Immature natural killer cell (primary cell): ENCODE measurements around the gene VWDE. TPM values are rescaled to one million over a fixed set of nuclear protein-coding genes. Genes with fewer than 3 reads are reported as not detected.
"Not testable (repeated sequence)": the region's sequence is repeated elsewhere in the genome, so short reads cannot be mapped to it uniquely, and the experiment has no call there.

Source experiments
- DNase-seq, 3 donors: peaks; one replicate each; pipeline ENCODE4 v3.0.0; 2022; ENCODE audit warnings: mixed read lengths in 1 of 3
- H3K27ac Mint-ChIP-seq, 6 donors: one replicate each; pipeline ENCODE4 v1.8.0; 2020; ENCODE audit warnings: mixed read lengths in 6 of 6, mild to moderate bottlenecking in 5 of 6, inconsistent platforms in 4 of 6, moderate library complexity in 3 of 6
- H3K27me3 Mint-ChIP-seq, 3 donors: one replicate each; pipeline ENCODE4 v1.8.0; 2020 to 2021; ENCODE audit warnings: low read depth in 3 of 3, mild to moderate bottlenecking in 3 of 3, mixed read lengths in 3 of 3, moderate library complexity in 3 of 3, inconsistent platforms in 1 of 3
- H3K36me3 Mint-ChIP-seq, 3 donors: one replicate each; pipeline ENCODE4 v1.8.0; 2020; ENCODE audit warnings: mixed read lengths in 3 of 3, inconsistent platforms in 2 of 3, mild to moderate bottlenecking in 2 of 3
- H3K4me1 Mint-ChIP-seq, 2 donors: one replicate each; pipeline ENCODE4 v1.8.0; 2020; ENCODE audit warnings: inconsistent platforms in 2 of 2, mild to moderate bottlenecking in 2 of 2, mixed read lengths in 2 of 2, moderate library complexity in 1 of 2
- H3K4me3 Mint-ChIP-seq, 5 donors: one replicate each; pipeline ENCODE4 v1.8.0; 2020; ENCODE audit warnings: mild to moderate bottlenecking in 5 of 5, mixed read lengths in 5 of 5, inconsistent platforms in 3 of 5, moderate library complexity in 3 of 5
- H3K9me3 Mint-ChIP-seq, 6 donors: one replicate each; pipeline ENCODE4 v1.8.0; 2020; ENCODE audit warnings: mild to moderate bottlenecking in 6 of 6, mixed read lengths in 6 of 6, inconsistent platforms in 4 of 6, moderate library complexity in 3 of 6
- polyA plus RNA-seq, 3 donors: library from polyadenylated mRNA; unstranded; fragments of 300-500 nt; fragmentation: Illumina TruSeq; gene quantifications; one replicate each; pipeline ENCODE4 v1.2.3, GENCODE V29; 2021

VWDE gene
- polyA plus RNA-seq, 3 donors from 2014 or later, result 0.11 TPM; not detected in 2

GRCh38 chr7:12422554-12423320 is 19.1 kb upstream of the VWDE start:
- no peaks in the 10 kb centered on the region for H3K4me1 Mint-ChIP-seq
- H3K9me3 Mint-ChIP-seq, result peaks cover 0 to 5% (median 0%) of the 10 kb centered on the region in 6 donors
- H3K36me3 Mint-ChIP-seq, result no peaks in the 10 kb centered on the region
- no peak for DNase-seq
- peaks cover 0 to 6% (median 0%) of the 10 kb centered on the region in 3 donors for H3K27me3 Mint-ChIP-seq
- no peak overlapping the region for H3K4me3 Mint-ChIP-seq
- H3K27ac Mint-ChIP-seq, result no peak overlapping the region

- no peaks in the 10 kb centered on the region for H3K4me1 Mint-ChIP-seq
- H3K36me3 Mint-ChIP-seq, result no peaks in the 10 kb centered on the region
- no peak for DNase-seq
- no peak overlapping the region for H3K27ac Mint-ChIP-seq
- no peak overlapping the region for H3K4me3 Mint-ChIP-seq
- peaks cover 0 to 7% (median 0%) of the 10 kb centered on the region in 3 donors for H3K27me3 Mint-ChIP-seq
- peaks cover 0 to 5% (median 0%) of the 10 kb centered on the region in 6 donors for H3K9me3 Mint-ChIP-seq
These were observed 14.8 kb upstream of the VWDE start for GRCh38 chr7:12418452-12418851.

DNA sequence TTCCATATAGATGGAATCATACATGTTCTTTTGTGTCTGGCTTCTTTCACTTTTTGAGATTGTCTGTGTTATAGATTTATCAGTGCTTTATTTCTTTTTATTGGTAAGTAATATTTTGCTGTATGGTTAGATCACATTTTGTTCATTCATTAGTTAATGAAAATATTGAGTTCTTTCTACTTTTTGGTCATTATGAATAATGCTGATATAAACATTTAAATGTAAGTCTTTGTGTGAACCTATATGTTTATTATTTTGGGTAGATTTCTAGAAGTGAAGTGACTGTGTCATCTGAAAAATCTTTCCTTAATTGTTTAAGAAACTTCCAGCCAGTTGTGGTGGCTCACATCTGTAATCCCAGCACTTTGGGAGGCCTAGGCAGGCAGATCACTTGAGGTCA is 11.4 kb upstream of the VWDE start:
- Mint-ChIP-seq H3K4me3 (no peak overlapping the region), H3K9me3 (peaks cover 0 to 7% (median under 1%) of the 10 kb centered on the region in 6 donors), H3K36me3 (no peaks in the 10 kb centered on the region), H3K27me3 (peaks cover 0 to 4% (median 2%) of the 10 kb centered on the region in 3 donors), H3K27ac (no peak overlapping the region), H3K4me1 (no peaks in the 10 kb centered on the region)
- no peak for DNase-seq

DNA sequence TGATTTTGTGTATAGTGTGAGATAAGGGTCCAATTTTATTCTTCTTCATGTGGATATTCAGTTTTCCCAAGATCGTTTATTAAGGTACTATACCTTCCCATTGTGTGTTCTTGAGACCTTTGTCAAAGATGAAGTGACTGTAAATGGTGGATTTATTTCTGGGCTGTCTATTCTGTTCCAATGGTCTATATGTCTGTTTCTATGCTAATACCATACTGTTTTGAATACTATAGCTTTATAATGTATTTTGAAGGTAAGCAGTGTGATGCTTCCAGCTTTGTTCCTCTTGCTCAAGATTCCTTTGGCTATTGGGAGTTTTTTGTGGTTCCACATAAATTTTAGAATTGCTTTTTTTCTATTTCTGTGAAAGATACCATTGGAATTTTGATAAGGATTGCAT is 8.7 kb upstream of the VWDE start:
- H3K36me3 Mint-ChIP-seq, result no peaks in the 10 kb centered on the region
- peaks cover 0 to 4% (median 2%) of the 10 kb centered on the region in 3 donors for H3K27me3 Mint-ChIP-seq
- no peak overlapping the region for H3K4me3 Mint-ChIP-seq
- no peaks in the 10 kb centered on the region for H3K4me1 Mint-ChIP-seq
- DNase-seq, result no peak
- H3K9me3 Mint-ChIP-seq, result peaks cover 0 to 6% (median 1%) of the 10 kb centered on the region in 6 donors
- no peak overlapping the region for H3K27ac Mint-ChIP-seq

DNA sequence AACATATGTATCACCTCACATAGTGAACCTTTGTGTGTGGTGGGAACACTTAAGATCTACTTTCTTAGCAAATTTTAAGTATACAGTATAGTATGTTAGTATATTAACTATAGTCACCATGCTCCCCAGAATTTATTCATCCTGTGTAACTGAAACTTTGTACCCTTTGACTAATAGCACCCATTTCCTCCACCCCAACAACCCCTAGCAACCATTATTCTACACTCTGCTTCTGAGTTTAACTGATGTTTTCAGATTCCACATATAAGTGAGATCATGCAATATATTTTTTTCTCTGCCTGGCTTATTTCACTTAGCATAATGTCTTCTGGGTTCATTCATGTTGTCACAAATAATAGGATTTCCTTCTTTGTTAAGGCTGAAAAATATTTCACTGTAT is 6.9 kb upstream of the VWDE start:
- peaks cover 0 to 2% (median 0%) of the 10 kb centered on the region in 3 donors for H3K27me3 Mint-ChIP-seq
- no peaks in the 10 kb centered on the region for H3K4me1 Mint-ChIP-seq
- no peaks in the 10 kb centered on the region for H3K36me3 Mint-ChIP-seq
- H3K9me3 Mint-ChIP-seq, result peaks cover 0 to 6% (median under 1%) of the 10 kb centered on the region in 6 donors
- no peak for DNase-seq
- H3K27ac Mint-ChIP-seq, result no peak overlapping the region
- H3K4me3 Mint-ChIP-seq, result no peak overlapping the region

DNA sequence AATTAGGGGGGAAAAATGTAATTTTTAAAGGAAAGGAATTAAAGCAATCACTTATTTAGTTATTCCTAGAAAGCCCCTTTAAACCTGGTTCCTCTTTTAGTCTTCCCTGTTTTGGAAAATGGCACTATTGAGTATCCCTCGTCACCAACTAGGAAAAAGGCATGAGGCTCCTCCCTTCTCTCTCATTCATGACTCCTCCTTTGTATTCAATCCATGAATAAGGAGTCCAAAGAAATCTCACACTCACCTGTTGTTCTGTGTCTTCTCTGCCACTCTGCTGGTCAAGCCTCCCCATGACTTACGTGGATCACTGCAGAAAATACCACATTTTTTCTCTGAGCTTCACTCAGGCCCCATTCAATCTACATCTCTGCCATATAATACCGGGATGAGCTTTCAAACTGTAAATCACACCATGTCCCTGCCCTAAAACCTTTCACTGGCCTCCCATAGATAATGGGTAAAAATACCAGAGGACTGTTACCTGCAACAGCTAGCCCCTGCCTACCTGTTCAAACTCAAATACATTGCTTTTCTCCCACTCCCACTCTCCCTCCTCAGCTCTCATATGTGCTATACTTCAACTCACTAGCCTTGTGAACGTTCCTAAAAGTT is 5.5 kb upstream of the VWDE start:
- Mint-ChIP-seq H3K9me3 (peaks cover 0 to 6% (median under 1%) of the 10 kb centered on the region in 6 donors), H3K4me3 (no peak overlapping the region), H3K27me3 (peaks cover 2 to 3% (median 2%) of the 10 kb centered on the region in 3 donors), H3K36me3 (no peaks in the 10 kb centered on the region), H3K27ac (no peak overlapping the region), H3K4me1 (no peaks in the 10 kb centered on the region)
- no peak for DNase-seq

- H3K27ac Mint-ChIP-seq, H3K4me3 Mint-ChIP-seq, H3K9me3 Mint-ChIP-seq, H3K27me3 Mint-ChIP-seq, DNase-seq, H3K36me3 Mint-ChIP-seq: not testable (repeated sequence)
- peaks cover 4 to 12% of the 10 kb centered on the region in 2 donors for H3K4me1 Mint-ChIP-seq
These were observed 4.0 kb upstream of the VWDE start for GRCh38 chr7:12407652-12408051.

DNA sequence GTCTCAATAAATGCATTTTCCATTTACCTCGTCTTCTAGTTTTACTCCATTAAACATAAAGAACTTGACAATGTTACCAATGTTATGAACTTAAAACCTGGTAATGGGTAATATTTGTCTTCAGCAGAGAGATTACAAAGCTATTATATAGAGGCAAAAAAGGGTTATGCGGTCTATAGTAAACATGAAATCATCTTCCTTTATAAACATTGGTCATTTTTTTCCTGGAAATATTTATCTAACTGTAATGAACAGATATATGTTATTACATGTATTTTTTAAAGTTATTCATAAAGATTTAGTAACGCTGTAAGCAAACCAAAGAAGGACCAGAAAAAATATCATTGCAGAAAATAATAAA is 1.3 kb downstream of the VWDE start:
- Mint-ChIP-seq H3K27ac (no peak overlapping the region), H3K4me1 (peaks cover 4 to 12% of the 10 kb centered on the region in 2 donors), H3K4me3 (no peak overlapping the region), H3K9me3 (peaks cover 0 to 19% (median 10%) of the 10 kb centered on the region in 6 donors), H3K27me3 (peaks cover 5 to 13% (median 6%) of the 10 kb centered on the region in 3 donors), H3K36me3 (no peaks in the 10 kb centered on the region)
- no peak for DNase-seq

- Mint-ChIP-seq H3K27ac (no peak overlapping the region), H3K4me1 (peaks cover 4 to 12% of the 10 kb centered on the region in 2 donors), H3K27me3 (peaks cover 5 to 13% (median 6%) of the 10 kb centered on the region in 3 donors), H3K36me3 (no peaks in the 10 kb centered on the region), H3K9me3 (peaks cover 0 to 19% (median 10%) of the 10 kb centered on the region in 6 donors), H3K4me3 (no peak overlapping the region)
- DNase-seq, result no peak
These were observed 1.9 kb downstream of the VWDE start for GRCh38 chr7:12401538-12402364.

- no peak overlapping the region for H3K27ac Mint-ChIP-seq
- H3K4me3 Mint-ChIP-seq, result no peak overlapping the region
- no peak for DNase-seq
- peaks cover 0 to 4% of the 10 kb centered on the region in 2 donors for H3K4me1 Mint-ChIP-seq
- peaks cover 2 to 7% (median 6%) of the 10 kb centered on the region in 3 donors for H3K27me3 Mint-ChIP-seq
- H3K36me3 Mint-ChIP-seq, result no peaks in the 10 kb centered on the region
- H3K9me3 Mint-ChIP-seq, result peaks cover 0 to 19% (median 10%) of the 10 kb centered on the region in 6 donors
These were observed 5.5 kb downstream of the VWDE start for GRCh38 chr7:12398186-12398585.

DNA sequence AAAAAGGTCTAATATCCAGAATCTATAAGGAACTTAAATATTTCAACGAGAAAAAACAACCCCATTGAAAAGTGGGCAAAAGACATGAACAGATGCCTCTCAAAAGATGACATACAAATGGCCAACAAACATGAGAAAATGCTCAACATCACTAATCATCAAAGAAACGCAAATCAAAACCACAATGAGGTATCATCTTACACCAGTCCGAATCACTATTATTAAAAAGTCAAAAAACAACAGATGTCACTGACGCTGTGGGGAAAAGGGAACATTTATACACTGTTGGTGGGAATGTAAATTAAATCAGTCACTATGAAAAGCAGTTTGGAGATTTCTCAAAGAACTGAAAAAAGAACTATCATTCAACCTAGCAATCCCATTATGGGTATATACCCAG is 6.0 kb downstream of the VWDE start:
- H3K4me3 Mint-ChIP-seq, result no peak overlapping the region
- H3K27ac Mint-ChIP-seq, result no peak overlapping the region

DNA sequence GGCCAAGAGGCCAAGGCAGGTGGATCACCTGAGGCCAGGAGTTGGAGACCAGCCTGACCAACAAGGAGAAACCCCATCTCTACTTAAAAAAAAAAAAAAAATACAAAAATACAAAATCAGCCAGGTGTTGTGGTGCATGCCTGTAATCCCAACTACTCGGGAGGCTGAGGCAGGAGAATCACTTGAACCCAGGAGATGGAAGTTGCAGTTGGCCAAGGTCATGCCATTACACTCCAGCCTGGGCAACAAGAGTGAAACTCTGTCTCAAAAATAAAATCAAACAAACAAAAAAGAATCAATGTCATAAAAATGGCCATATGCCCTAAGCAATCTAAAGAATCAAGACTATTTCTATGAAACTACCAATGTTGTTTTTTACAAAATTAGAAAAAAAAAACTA is 7.0 kb downstream of the VWDE start:
- H3K27me3 Mint-ChIP-seq, H3K27ac Mint-ChIP-seq: not testable (repeated sequence)

More for the DNA sequence above, 6.0 kb downstream of the VWDE start:
- H3K27me3 Mint-ChIP-seq, result peaks cover 2 to 6% (median 3%) of the 10 kb centered on the region in 3 donors
- H3K9me3 Mint-ChIP-seq, result peaks cover 0 to 19% (median 10%) of the 10 kb centered on the region in 6 donors
- H3K36me3 Mint-ChIP-seq, result no peaks in the 10 kb centered on the region
- no peaks in the 10 kb centered on the region for H3K4me1 Mint-ChIP-seq
- DNase-seq, result no peak

DNA sequence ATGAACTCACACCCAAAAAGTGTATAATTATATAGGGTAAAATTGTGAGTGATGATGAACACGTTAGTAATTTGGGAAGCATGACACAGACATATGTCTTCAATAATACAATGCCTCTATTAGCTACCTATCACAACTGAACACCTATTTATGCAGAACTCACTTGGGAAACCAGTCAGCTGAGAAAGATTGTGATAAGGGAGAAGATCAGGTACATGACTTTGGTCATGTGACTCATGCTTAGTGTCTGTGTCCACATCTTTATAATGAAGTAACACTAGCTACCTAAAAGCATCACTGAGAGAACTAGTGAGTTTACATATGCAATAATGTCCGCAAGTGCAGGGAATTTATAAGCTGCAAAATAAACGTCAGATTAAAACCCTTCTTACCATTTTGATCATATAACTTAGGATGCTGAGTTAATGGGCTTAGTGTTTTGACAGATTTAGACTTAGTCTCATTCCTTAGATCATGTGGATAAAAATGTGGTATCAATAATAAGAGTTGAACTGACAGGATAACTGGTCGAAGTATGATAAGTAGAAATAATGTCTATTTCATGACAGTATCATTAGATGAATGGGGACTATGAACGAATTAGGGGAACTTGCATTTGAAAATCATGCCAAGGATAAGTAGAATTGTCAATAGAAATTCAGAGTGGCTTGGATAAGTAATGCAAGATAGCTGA is 11.6 kb downstream of the VWDE start:
- Mint-ChIP-seq H3K27me3 (no peaks in the 10 kb centered on the region), H3K4me1 (no peaks in the 10 kb centered on the region), H3K4me3 (no peak overlapping the region), H3K27ac (no peak overlapping the region), H3K9me3 (peaks cover 0 to 1% (median 0%) of the 10 kb centered on the region in 6 donors), H3K36me3 (no peaks in the 10 kb centered on the region)
- DNase-seq, result no peak

More for the DNA sequence above, 7.0 kb downstream of the VWDE start:
- not testable (repeated sequence) for H3K36me3 Mint-ChIP-seq, H3K4me3 Mint-ChIP-seq, H3K4me1 Mint-ChIP-seq, DNase-seq
- H3K9me3 Mint-ChIP-seq, result peaks cover 0 to 19% (median 10%) of the 10 kb centered on the region in 6 donors
